Vagina (tissue), 2 donors: ENCODE data around the gene TMEM161B. TPM values are rescaled to one million over a fixed set of nuclear protein-coding genes. Genes with fewer than 3 reads are reported as not detected.

ENCODE experiments used
- DNase-seq, 2 donors: peaks; one replicate each; pipeline ENCODE4 v3.0.0-alpha.2; 2017; ENCODE audit errors: extremely low spot score in 2 of 2
- H3K27ac ChIP-seq: fragments of 200-600 bp; sonication (generic); one replicate; pipeline ENCODE4 v1.5.1; 2019
- H3K27me3 ChIP-seq: fragments of 200-600 bp; sonication (generic); one replicate; pipeline ENCODE4 v1.5.1; 2019
- H3K36me3 ChIP-seq, 2 donors: fragments of 200-600 bp; sonication (generic); one replicate each; pipeline ENCODE4 v1.5.1; 2017 to 2019
- H3K4me1 ChIP-seq: fragments of 200-600 bp; sonication (generic); one replicate; pipeline ENCODE4 v1.5.1; 2019
- H3K4me3 ChIP-seq, 2 donors: fragments of 200-600 bp; sonication (generic); 1 replicate in 1 of 2; 2 replicates in 1 of 2; pipeline ENCODE4 v1.5.1; 2016 to 2019
- H3K9me3 ChIP-seq: fragments of 200-600 bp; sonication (generic); one replicate; pipeline ENCODE4 v1.5.1; 2019
- CTCF ChIP-seq, 3 experiments: fragments of 450-650 bp in 2 of 3; fragments of 200-600 bp in 1 of 3; sonication (generic) in 1 of 3; IDR thresholded peaks; one replicate each; pipeline ENCODE4 v1.5.1; 2017 to 2019; ENCODE audit warnings: antibody characterized with exemption in 3 of 3, mild to moderate bottlenecking in 2 of 3, moderate library complexity in 2 of 3
- POLR2A ChIP-seq, 2 donors: fragments of 450-650 bp; IDR thresholded peaks; one replicate each; pipeline ENCODE4 v1.6.1; 2017; ENCODE audit warnings: antibody characterized with exemption in 2 of 2, mild to moderate bottlenecking in 2 of 2, moderate library complexity in 2 of 2
- POLR2AphosphoS5 ChIP-seq, 2 donors: sonication (generic); formaldehyde crosslinking; IDR thresholded peaks; one replicate each; pipeline ENCODE4 v1.9.0; 2017; ENCODE audit warnings: antibody characterized with exemption in 2 of 2, mild to moderate bottlenecking in 2 of 2, low read depth in 1 of 2; ENCODE audit not compliant: insufficient read depth in 1 of 2
- intact Hi-C: fragments of 100-400 bp; cut with DNase I; formaldehyde crosslinking; loops from one replicate; pipeline ENCODE4 v1.15.1; 2023
- total RNA-seq: library from RNA; depleted of rRNA; stranded (reverse); fragments of >200 nt; gene quantifications from one replicate; pipeline ENCODE4 v1.2.3, GENCODE V29; 2016

TMEM161B gene
- total RNA-seq, 1 donor from 2014 or later = 19.9 TPM

DNA sequence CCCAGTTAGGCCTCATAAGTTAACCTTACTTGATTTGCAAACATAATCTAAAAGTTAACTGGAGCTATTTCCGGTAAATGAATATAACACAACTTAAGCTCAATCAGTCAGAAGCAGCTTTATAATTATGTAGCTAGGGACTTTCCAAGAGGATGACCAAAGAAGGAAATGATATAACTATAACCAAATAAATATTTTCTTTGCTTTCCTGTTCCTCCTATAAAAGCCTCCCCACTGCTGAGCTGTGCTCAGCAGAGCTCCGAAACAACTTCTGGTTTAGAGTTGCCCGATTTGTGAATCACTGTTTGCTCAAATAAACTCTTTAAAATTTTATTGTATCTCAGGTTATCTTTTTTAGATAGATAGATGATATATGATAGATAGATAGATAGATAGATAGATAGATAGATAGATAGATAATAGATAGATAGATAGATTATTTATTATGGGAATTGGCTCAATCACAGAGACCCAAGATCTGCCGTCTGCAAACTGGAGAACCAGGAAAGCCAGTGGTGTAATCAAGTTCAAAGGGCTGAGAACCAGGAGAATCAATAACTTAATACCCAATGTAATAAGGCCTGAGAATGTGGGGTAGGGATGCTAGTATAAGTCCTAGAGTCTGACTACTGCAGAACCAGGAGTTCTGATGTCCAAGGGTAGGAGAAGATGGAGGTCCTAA lies 19.3 kb upstream of the TMEM161B start:
- Histone ChIP-seq H3K36me3 (peaks cover 0 to 5% of the 10 kb centered on the region in 2 donors), H3K9me3 (no peaks in the 10 kb centered on the region), H3K27ac (no peak overlapping the region), H3K4me1 (no peaks in the 10 kb centered on the region), H3K27me3 (no peaks in the 10 kb centered on the region), H3K4me3 (no peak overlapping the region)
- DNase-seq = no peak
- intact Hi-C loops = no loop called here
- TF ChIP-seq POLR2AphosphoS5 (IDR thresholded peaks at IDR 0.05; ENCODE audit: insufficient read depth in 1 of 2, low read depth in 1 of 2) (no peak), POLR2A (IDR thresholded peaks at IDR 0.05) (no peak), CTCF (IDR thresholded peaks at IDR 0.05) (no peak)

DNA sequence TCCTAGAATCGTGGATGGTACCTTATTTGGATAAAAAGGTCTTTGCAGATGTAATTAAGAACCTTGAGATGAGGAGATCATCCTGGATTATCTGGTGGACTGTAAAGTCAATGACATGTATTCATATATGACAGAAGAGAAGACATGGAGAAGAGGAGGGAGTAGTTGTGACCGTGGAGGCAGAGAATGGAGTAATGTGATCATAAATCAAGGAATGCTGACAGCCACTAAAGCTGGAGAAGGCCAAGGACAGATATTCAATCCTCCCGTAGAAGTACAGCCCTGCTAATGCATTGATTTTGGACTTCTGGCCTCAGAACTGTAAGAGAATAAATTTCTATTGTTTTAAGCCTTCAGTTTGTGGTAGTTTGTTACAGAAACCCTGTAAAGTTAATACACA lies 18.7 kb upstream of the TMEM161B start:
- intact Hi-C loops = no loop called here
- no peak for DNase-seq
- TF ChIP-seq POLR2A (IDR thresholded peaks at IDR 0.05) (no peak), CTCF (IDR thresholded peaks at IDR 0.05) (no peak), POLR2AphosphoS5 (IDR thresholded peaks at IDR 0.05; ENCODE audit: insufficient read depth in 1 of 2, low read depth in 1 of 2) (no peak)

DNA sequence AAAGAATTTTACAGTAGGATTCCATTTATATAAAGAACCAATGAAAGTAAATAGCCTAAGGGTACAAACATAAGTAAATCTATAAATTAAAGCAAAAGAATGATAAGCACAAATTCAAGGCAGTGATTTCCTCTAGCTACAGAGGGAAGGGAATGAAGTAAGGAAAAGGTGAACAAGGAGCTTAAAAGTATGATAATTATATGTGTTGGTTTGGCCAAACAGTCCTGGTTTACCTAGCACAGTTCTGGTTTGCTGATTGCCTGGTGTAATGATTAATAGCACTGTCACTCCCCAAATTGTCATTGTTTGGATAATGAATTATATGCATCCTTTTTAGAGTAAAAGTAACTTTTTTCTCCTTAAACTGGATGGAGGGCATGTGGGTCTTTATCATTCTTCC lies 15.0 kb upstream of the TMEM161B start:
- intact Hi-C loops = no loop called here
- DNase-seq = no peak
- Histone ChIP-seq H3K4me3 (no peak overlapping the region), H3K9me3 (no peaks in the 10 kb centered on the region), H3K36me3 (peaks cover 0 to 5% of the 10 kb centered on the region in 2 donors), H3K27me3 (no peaks in the 10 kb centered on the region), H3K27ac (no peak overlapping the region), H3K4me1 (no peaks in the 10 kb centered on the region)
- TF ChIP-seq CTCF (IDR thresholded peaks at IDR 0.05) (no peak), POLR2A (IDR thresholded peaks at IDR 0.05) (no peak), POLR2AphosphoS5 (IDR thresholded peaks at IDR 0.05; ENCODE audit: insufficient read depth in 1 of 2, low read depth in 1 of 2) (no peak)

More for the DNA sequence above, 18.7 kb upstream of the TMEM161B start:
- no peaks in the 10 kb centered on the region for H3K27me3 ChIP-seq
- no peak overlapping the region for H3K27ac ChIP-seq
- H3K9me3 ChIP-seq = no peaks in the 10 kb centered on the region
- H3K4me3 ChIP-seq = no peak overlapping the region
- no peaks in the 10 kb centered on the region for H3K4me1 ChIP-seq
- H3K36me3 ChIP-seq = peaks cover 0 to 5% of the 10 kb centered on the region in 2 donors

DNA sequence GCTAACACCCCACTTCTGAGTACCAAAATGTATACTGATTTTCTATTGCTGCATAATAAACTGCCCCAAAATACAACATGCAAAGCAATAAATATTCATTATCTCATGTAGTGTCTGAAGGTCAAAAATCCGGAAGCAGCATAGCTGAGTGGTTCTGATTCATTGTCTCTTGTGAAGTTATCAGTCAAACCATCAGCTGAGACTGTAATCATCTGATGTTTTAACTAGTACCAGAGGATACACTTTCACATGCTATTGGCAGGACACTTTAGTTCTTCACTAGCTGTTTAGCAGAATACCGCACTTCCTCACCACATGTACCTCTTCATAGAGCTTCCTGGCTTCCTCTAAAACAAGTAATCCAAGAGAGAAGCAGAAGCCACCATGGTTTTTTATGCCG lies 12.7 kb upstream of the TMEM161B start:
- Histone ChIP-seq H3K4me3 (no peak overlapping the region), H3K27ac (no peak overlapping the region), H3K27me3 (no peaks in the 10 kb centered on the region), H3K4me1 (no peaks in the 10 kb centered on the region), H3K9me3 (no peaks in the 10 kb centered on the region), H3K36me3 (peaks cover 0 to 5% of the 10 kb centered on the region in 2 donors)
- DNase-seq = no peak
- intact Hi-C loops = no loop called here
- TF ChIP-seq POLR2AphosphoS5 (IDR thresholded peaks at IDR 0.05; ENCODE audit: insufficient read depth in 1 of 2, low read depth in 1 of 2) (no peak), CTCF (IDR thresholded peaks at IDR 0.05) (no peak), POLR2A (IDR thresholded peaks at IDR 0.05) (no peak)

DNA sequence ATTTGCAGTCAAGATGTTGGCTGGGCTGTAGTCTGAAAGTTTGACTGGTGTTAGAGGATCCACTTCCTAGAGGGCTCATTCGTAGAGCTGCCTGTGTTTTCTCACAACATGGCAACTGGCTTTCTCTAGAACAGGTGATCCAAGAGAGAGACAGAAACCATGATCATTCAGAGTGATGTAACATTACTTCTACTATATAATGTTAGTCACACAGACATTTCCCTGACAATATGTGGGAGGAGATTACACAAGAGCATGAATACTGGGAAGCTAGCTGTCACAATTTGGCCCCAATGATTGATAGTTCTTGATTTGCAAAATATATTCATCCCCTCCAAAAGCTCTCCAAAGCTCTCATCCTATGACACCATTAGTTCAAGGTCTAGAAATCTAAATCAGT lies 10.9 kb upstream of the TMEM161B start:
- Histone ChIP-seq H3K4me3 (no peak overlapping the region), H3K9me3 (no peaks in the 10 kb centered on the region), H3K27me3 (no peaks in the 10 kb centered on the region), H3K27ac (no peak overlapping the region), H3K36me3 (peaks cover 0 to 5% of the 10 kb centered on the region in 2 donors), H3K4me1 (no peaks in the 10 kb centered on the region)
- TF ChIP-seq POLR2A (IDR thresholded peaks at IDR 0.05) (no peak), POLR2AphosphoS5 (IDR thresholded peaks at IDR 0.05; ENCODE audit: insufficient read depth in 1 of 2, low read depth in 1 of 2) (no peak)
- intact Hi-C loops = no loop called here
- no peak for DNase-seq
